GM10266 (cell line): ENCODE measurements around the gene GNAI1.

Experiments
- DNase-seq: peaks from one replicate; pipeline ENCODE4 v3.0.0; 2012; ENCODE audit errors: extremely low spot score
- CTCF ChIP-seq: IDR thresholded peaks from 2 replicates; pipeline ENCODE4 v1.5.1; 2012; ENCODE audit warnings: mild to moderate bottlenecking, low read depth; ENCODE audit not compliant: control insufficient read depth, insufficient read depth; ENCODE audit errors: missing control alignments

The GNAI1 gene

GRCh38 chr7:80224415-80224814, 89.8 kb downstream of the GNAI1 start:
- TF ChIP-seq CTCF = no peak
- no peak for DNase-seq

- no peak for DNase-seq
These were observed 90.7 kb downstream of the GNAI1 start for GRCh38 chr7:80225361-80225760.

GRCh38 chr7:80226629-80227028, 92.0 kb downstream of the GNAI1 start:
- no peak for TF ChIP-seq CTCF
- DNase-seq = no peak

More at GRCh38 chr7:80225361-80225760, 90.7 kb downstream of the GNAI1 start:
- no peak for TF ChIP-seq CTCF

GRCh38 chr7:80230327-80230726, 95.7 kb downstream of the GNAI1 start:
- no peak for TF ChIP-seq CTCF
- DNase-seq = no peak

GRCh38 chr7:80231707-80232106, 97.1 kb downstream of the GNAI1 start:
- no peak for TF ChIP-seq CTCF
- no peak for DNase-seq

- TF ChIP-seq CTCF = no peak
- no peak for DNase-seq
These were observed 98.5 kb downstream of the GNAI1 start for GRCh38 chr7:80232979-80233724.

GRCh38 chr7:80235334-80235733, 100.7 kb downstream of the GNAI1 start:
- TF ChIP-seq CTCF = no peak
- no peak for DNase-seq
